ENCODE results near the gene SNTA1.

DNA sequence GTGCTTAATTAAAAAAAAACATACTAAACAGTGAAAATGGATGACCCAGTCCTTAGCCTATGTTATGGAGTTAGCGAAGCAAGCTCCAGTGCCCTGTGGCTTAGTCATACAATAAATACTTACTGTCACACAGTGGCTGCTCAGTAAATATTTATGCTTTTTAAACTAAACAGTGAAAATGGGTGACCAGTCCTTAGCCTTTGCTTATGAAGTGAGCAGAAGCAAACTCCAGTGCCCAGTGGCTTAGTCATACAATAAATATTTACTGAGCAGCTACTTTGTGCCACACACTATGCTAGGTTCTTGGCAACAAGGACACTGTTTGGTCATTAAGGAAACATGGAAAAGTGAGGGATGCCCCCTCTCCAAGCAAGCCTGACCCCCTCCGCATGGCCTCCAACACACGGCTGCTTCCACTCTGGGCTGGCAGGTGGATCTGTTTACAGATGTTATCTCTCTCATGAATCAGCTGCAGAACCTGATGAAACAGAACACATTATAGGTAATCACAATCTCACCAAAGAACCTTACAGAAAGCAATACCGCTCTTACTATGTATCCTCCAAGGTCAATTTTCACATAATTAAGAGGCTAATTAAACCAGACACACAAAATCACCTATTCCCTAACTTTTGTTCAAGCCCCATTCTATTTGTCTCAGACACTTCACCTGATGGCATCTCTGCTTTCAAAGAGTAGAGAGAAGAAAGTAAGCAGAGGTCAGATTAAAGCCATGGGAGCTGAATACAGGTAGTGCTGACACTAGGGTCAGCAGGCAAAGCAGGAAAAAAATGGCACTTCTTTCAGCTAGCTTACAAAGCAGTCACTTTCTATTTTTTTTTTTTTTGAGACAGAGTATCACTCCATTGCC is 69.6 kb downstream of the SNTA1 start:
- TF ChIP-seq, protein P1, sequence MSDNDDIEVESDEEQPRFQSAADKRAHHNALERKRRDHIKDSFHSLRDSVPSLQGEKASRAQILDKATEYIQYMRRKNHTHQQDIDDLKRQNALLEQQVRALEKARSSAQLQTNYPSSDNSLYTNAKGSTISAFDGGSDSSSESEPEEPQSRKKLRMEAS (CRISPR knock-in tag; IDR thresholded peaks at IDR 0.05): no peak
- TF ChIP-seq CBX2 (IDR thresholded peaks at IDR 0.05; ENCODE audit: insufficient read depth, low read length, poor library complexity, severe bottlenecking) (no peak), POLR2AphosphoS5 (IDR thresholded peaks at IDR 0.05; ENCODE audit: control insufficient read depth, insufficient read depth, low read depth, low read length) (no peak), YY1 (IDR thresholded peaks at IDR 0.05; ENCODE audit: borderline replicate concordance in 1 of 3, control insufficient read depth in 1 of 3, extremely low read depth in 1 of 3, insufficient read depth in 3 of 3, insufficient read length in 1 of 3, insufficient replicate concordance in 2 of 3, low read depth in 1 of 3, low read length in 2 of 3) (no peak), HIVEP1 (CRISPR knock-in tag; IDR thresholded peaks at IDR 0.05) (no peak), SRSF1 (IDR thresholded peaks at IDR 0.05; ENCODE audit: low read depth, low read length) (no peak), CHD4 (IDR thresholded peaks at IDR 0.05; ENCODE audit: insufficient read depth, insufficient replicate concordance, low read depth, low read length, poor library complexity, severe bottlenecking) (no peak), E2F3 (CRISPR knock-in tag; IDR thresholded peaks at IDR 0.05) (no peak), NFXL1 (CRISPR knock-in tag; IDR thresholded peaks at IDR 0.05) (no peak)
